ENCODE measurements around the gene HEATR1. TPM values are rescaled to one million over a fixed set of nuclear protein-coding genes. Genes with fewer than 3 reads are reported as not detected.

HEATR1 gene
- total RNA-seq, 2 donors from 2014 or later: 11.9 to 25.7 TPM

DNA sequence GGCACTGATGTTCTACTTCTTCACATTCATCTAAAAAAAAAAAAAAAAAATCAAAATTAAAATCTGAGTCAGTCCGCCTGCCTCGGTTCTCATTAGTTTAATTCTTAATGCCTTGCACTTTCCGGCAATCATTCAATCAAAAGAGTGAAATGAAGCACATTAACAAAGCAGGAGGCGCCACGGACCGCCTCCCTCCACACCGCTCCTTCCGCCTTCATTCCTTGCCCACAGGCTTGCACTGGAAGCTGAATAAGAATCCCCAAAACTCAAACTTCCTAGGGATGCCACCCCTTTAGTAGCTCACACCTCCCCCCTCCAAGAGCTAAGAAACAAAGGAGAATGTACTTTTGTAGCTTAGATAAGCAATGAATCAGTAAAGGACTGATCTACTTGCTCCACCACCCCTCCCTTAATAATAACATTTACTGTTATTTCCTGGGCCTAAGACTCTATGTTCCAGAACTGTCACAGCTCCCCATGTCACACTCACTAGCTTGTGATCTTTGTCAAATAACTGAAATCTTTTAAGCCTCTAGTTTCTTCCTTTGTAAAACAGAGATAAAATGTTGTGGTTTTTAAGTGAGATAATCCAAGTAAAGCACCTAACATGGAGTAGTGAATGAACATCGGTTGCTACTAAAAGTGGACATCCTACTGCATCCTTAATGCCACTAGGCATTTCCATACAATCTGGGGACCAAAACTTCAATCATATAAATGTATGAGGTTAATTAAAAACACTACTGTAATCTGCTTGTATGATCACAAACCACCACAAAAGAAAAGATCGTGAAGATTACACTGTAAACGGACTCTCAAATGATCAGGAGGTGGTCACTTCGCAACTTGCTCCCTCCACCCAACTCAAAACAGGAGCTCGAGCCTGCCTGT, 53.1 kb downstream of the HEATR1 start:
- H3K36me3 ChIP-seq (replicated peaks in 1 of 2; ENCODE audit: insufficient read depth in 1 of 2, low read depth in 2 of 2): peaks cover 4 to 63% of the 10 kb centered on the region in 2 donors
- TF ChIP-seq POLR2A (IDR thresholded peaks at IDR 0.05) (no peak), CTCF (IDR thresholded peaks at IDR 0.05) (no peak)
- DNase-seq (no peak), ATAC-seq (no peak)
- H3K4me3 ChIP-seq: no peak overlapping the region
- intact Hi-C loops (cut with DNase I): no loop called here
- 75 to 84% methylated on average over 13 of the region's 13 CpGs for WGBS, 2 donors
- no peaks in the 10 kb centered on the region for H3K9me3 ChIP-seq
- H3K4me1 ChIP-seq: no peaks in the 10 kb centered on the region
- H3K27me3 ChIP-seq: no peaks in the 10 kb centered on the region
- no peak overlapping the region for H3K27ac ChIP-seq

DNA sequence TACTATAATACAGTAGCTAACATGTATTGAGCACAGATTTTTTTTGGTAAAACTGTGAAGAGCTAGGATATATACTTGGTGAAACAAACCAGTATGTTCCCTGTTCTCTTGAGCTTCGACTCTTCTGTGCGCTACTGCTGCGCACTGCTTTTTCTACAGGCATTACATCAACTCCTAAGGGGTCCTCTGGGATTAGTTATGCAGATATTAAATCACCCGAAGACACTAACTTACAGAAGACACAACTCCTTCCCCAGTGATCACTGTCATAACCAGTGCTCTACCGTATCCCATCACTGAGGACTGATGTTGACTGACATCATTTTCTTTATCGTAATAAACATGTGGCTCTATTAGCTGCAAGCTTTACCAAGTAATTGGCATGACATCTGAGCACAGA, 55.9 kb downstream of the HEATR1 start:
- Histone ChIP-seq H3K4me3 (no peak overlapping the region), H3K27me3 (no peaks in the 10 kb centered on the region), H3K36me3 (replicated peaks in 1 of 2; ENCODE audit: insufficient read depth in 1 of 2, low read depth in 2 of 2) (peaks cover 4 to 52% of the 10 kb centered on the region in 2 donors), H3K9me3 (no peaks in the 10 kb centered on the region), H3K4me1 (no peaks in the 10 kb centered on the region), H3K27ac (no peak overlapping the region)
- DNase-seq: no peak
- TF ChIP-seq POLR2A (IDR thresholded peaks at IDR 0.05): no peak
- TF ChIP-seq CTCF (IDR thresholded peaks at IDR 0.05): no peak
- ATAC-seq: no peak
- intact Hi-C loops (cut with DNase I): loop anchor here (10.0 kb wide), 1 partner anchor 46 kb away; no protein-coding TSS in a partner anchor
- 76 to 87% methylated on average over 5 to 6 of the region's 6 CpGs for WGBS, 2 donors

GRCh38 chr1:236545621-236546169, 58.6 kb downstream of the HEATR1 start:
- WGBS, 2 donors: 58 to 67% methylated on average over 3 of the region's 3 CpGs
- H3K4me1 ChIP-seq: no peaks in the 10 kb centered on the region
- H3K27ac ChIP-seq: no peak overlapping the region
- no peak overlapping the region for H3K4me3 ChIP-seq
- no peaks in the 10 kb centered on the region for H3K9me3 ChIP-seq
- no peaks in the 10 kb centered on the region for H3K27me3 ChIP-seq
- peaks cover 0 to 59% of the 10 kb centered on the region in 2 donors for H3K36me3 ChIP-seq (replicated peaks in 1 of 2; ENCODE audit: insufficient read depth in 1 of 2, low read depth in 2 of 2)
- intact Hi-C loops (cut with DNase I): loop anchor here (10.0 kb wide), 1 partner anchor 49 kb away; no protein-coding TSS in a partner anchor
- TF ChIP-seq POLR2A (IDR thresholded peaks at IDR 0.05) (no peak), CTCF (IDR thresholded peaks at IDR 0.05) (no peak)
- ATAC-seq: no peak
- no peak for DNase-seq

GRCh38 chr1:236543065-236543669, 61.1 kb downstream of the HEATR1 start:
- intact Hi-C loops (cut with DNase I): loop anchor here (10.0 kb wide), 1 partner anchor 52 kb away; no protein-coding TSS in a partner anchor

More at GRCh38 chr1:236543065-236543669, 61.1 kb downstream of the HEATR1 start:
- no peak overlapping the region for H3K27ac ChIP-seq
- WGBS, 2 donors: 77 to 78% methylated on average over 15 to 16 of the region's 16 CpGs
- no peaks in the 10 kb centered on the region for H3K9me3 ChIP-seq
- no peak for TF ChIP-seq CTCF (IDR thresholded peaks at IDR 0.05)
- no peak for TF ChIP-seq POLR2A (IDR thresholded peaks at IDR 0.05)
- H3K36me3 ChIP-seq (replicated peaks in 1 of 2; ENCODE audit: insufficient read depth in 1 of 2, low read depth in 2 of 2): peaks cover 8 to 65% of the 10 kb centered on the region in 2 donors
- no peak overlapping the region for H3K4me3 ChIP-seq
- ATAC-seq (no peak), DNase-seq (no peak)
- H3K27me3 ChIP-seq: no peaks in the 10 kb centered on the region
- no peaks in the 10 kb centered on the region for H3K4me1 ChIP-seq
